GM19193 (cell line): ENCODE results near the gene FRMD4A.

Experiments used
- POLR2A ChIP-seq: IDR thresholded peaks from 4 replicates; pipeline ENCODE4 v1.6.1; 2011; ENCODE audit not compliant: insufficient read depth, insufficient read length; ENCODE audit errors: extremely low read depth

FRMD4A gene

DNA sequence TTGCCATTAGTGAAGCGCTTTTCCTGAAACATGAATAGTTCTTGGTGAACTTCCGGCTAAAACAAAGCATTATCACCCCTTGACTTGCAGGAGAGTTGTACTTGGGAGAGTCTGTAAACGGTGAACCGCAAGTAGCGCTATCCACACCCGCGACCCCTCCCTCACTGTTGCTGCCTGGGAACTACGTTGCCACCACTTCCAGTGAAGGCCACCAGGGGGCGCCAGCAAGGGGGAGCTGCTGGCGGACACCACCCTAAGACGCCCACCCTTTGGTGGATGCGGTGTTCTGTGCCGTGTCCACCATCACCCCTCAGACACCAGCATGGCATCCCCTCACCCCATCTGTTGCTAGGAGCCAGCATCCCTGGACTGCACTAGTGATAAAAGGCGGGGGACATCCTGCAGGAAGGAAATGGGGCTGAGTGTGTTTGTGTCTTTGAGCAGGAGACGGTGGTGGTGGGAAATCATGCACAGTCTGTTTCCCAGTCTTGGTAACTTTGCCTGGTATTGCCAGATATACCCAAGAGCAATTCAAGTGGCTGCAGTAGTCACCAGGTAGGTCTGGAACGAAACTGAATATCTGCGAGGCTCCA is 298.2 kb downstream of the FRMD4A start:
- TF ChIP-seq POLR2A = no peak

DNA sequence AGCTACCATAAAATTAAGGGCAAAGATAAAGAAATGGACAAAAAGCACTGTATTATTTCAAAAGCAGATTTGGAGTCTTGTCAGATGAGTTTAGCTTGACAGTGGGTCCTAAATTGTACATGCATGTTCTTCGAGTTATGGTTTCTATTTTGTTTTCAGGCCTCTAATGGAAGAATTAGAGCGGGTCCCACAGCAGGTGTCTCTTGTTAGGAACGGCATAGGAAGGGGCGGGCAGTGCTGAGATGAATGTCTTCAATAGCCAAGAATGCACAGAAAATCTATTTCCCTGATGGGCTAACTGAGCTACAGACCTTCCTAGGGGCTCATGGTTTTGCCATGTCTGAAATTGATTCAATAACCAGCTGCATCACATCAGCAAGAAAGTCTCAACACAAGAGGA is 304.4 kb downstream of the FRMD4A start:
- TF ChIP-seq POLR2A = no peak

DNA sequence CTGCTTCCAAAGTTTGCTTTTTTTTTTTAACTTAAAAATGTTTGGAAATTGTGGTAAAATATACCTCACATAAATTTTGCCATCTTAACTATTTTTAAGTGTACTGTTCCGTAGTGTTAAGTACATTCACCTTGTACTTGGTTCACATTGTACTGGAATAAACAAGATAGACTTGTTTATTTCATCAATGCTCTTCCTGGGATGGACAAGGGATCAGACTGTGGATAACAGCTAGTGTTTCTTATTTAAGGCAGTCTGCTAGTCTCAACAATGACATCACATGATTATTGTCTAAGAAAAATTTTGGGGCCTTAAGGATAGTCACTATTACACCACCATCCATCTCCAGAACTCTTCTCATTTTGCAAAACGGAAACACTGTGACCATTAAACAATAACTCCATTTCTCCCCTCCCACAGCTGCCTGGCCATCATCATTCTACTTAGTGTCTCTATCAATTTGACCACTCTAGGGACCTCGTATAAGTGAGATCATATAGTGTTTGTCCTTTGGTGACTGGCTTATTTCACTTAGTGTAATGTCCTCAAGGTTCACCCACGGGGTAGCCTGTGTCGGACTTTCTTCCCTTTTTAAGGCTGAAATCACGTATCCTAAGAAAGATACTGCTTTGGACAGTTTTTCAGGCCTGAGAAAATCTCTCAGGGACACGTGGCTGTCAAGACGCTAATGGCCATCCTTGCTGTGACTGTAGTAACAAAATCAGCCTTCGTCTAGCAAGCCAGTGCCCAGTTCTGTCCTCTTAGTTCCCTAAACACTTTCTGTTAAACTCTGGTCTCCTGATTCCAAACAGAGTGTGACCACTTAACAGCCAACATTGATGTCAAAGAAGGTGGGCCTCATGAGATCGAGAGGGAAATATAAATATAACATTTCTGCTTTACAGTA is 305.2 kb downstream of the FRMD4A start:
- TF ChIP-seq POLR2A = no peak

DNA sequence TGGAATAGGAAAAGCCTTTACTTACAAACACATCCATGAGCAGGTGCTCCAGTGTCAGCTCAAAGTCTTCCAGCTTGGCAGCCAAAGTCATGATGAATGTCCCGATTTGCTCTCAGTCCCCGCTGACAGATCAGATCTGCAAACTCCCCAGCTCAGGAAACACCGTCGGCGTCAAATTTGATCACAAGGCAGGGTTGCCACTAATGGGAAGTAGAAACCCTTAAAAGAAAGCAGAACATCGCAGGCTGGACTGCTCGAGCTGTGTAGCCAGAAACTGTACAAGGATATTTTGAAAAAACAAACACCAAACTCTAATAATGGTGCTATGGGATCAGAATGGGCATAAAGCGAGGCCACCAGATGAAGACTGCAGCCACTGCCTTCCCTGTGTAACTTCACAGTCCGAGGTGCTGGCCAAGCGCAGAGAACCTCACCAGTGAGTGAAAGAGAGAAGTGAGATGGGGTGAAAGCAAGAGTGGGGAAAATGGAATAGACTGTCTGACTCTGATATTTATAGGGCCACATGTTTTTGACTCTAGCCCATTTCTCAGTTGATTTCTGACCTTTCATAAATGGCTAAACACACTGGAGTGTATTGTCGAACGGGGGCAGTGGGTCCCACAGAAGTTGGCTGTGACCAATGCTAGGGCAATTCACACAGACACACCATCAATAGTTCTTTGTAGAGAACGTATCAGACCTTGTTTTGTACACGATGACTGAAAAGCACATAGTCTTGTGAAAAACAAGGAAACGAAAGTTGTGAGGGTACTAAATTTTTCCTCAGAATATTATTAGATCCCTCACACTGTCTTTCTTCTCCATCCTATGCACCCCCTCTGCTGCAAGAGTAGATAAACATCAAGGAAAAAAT is 306.2 kb downstream of the FRMD4A start:
- TF ChIP-seq POLR2A = no peak

DNA sequence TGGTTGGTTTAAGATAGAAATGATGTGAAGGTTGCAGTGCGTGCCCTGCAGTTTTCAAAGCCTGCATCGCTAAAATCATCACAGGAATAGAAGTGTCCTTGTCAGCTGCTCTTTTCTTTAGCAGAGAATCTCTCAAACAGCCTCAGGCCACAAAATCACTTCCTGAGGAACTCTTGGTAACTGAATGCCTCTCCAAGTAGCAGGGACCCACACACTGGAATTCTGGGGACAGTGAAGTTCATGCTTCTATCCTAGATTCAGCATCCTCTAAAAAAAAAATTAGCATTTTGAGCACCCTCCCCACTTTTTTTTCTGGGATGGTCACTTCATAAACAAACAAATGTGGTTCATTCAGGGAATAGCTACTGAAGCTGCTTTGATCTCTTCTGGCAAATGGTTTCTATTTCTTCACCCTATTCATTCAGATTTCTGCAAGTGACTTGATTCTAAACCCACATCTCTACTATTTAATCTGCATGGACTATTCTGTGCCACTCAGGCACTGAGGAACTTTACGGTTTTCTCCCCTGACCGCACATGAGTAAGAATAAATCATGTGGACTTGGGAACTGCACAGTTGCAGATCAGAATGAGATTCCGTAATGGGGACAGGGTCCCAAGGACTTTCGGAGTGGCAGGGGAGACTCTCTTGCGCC is 306.9 kb downstream of the FRMD4A start:
- TF ChIP-seq POLR2A = no peak

DNA sequence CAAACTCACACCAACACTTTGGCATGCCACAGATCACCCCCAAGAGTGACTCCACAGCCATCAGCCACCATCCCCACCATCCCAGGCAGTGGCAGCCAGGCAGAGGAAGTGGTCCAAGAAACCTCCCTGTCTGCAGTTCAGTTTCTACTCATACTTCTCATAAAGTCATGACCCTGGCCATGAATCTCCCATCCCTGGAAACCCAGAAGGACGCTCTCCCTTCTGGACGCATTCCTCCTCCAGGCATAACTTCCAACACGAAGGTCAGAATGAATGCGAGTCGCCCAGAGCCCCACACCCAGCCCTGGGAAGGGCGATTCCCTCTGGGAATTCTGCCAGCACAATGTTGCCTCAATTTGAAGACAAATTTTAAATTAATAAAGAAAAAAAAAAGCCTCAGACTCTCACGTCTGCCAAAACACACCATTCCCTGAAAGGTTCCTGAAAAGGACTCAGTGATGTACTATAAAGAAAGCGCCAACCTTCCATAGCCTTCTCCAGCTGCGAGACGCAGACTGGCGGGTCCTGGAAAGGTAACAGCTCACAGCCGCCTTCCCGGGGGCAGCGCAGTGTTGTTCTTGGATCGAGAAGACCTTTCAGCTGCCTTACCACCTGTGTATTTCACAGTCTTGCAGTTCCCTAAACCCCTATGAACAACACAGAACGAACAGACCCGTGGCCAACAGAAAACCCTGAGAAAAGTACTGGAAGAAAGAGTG is 307.6 kb downstream of the FRMD4A start:
- no peak for TF ChIP-seq POLR2A

DNA sequence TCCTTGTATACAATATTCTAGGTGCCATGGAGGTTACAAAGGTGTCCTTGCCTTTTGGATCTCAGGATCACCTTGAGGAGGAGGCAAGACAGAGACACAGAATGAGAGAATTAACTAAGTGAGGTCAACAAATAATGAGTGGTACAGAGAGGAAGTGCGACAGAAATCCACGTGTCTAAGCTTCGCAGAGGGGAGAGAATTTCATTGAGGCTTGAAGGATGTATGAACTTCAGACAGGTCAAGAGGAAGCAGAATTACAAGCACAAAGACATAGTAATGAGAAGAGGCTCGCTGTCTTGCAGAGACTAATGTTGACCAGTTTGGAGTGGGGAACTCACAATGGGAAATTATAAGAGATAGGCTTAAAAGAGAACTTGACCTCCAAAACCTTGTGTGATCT is 308.7 kb downstream of the FRMD4A start:
- TF ChIP-seq POLR2A = no peak

DNA sequence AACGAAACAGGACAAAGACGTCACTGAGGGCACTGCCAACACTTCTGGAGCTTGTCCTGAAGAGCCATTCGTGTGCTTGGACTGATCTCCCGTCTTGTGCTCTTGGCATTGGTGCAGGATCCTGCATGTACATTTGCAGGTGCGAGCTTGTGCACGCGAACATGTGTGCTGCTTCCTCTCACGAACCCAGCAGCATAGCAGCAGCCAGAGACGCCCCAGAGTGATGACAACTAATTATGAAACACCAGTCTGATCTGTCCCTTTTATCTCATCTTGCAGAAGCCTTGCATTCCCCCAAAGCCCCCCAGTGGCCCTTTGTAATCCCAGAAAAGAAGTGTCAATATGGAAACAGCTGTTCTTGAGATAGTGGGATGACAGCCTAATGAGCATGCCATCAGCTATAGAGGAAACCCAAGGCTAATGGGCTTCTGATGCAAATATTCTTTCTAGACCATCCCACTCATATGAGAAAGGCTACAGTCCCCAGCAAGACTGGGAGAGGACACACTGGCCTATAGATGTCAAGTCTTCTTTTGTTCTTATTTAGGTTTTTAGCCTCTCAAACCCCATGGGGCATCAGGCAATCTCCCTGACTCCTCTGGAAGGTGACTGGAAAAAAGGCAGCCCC is 310.6 kb downstream of the FRMD4A start:
- TF ChIP-seq POLR2A = no peak

DNA sequence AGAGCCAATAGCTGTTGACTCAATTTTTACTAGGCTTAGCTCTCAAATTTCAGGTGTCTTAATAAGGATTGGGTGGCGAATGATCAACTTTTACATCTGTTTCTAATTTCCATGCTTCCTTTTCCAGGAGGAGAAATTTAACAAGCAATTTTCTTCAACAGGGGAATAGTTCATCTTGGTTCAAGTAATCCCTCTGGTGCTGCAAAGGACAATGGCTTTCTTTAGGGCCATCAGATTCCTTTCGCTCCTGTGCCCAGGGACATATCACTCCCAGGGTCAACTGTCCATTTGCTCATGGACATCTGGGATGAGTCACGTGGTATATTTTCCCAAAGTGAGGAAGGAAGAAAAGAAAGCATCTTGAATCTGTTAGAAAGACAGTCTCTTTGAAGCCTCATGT is 313.3 kb downstream of the FRMD4A start:
- no peak for TF ChIP-seq POLR2A

DNA sequence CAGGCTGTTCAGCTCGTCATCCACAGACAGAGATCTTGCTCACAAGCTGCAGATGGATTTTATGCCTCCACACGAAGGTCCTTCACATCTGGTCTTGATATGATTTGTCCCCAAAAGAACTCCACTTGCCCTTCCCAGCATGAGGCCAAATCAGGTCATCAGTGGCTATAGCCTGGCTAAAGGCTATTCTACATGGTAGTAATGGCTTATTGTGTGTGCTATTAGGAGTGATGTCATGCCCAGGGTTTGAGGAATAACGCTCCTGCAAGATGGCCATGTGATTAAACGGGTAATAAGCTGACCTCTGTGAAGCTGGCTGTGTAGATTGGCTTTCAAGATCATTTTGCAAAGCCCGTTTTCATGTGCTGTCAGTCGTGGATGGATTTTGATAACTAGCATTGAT is 313.8 kb downstream of the FRMD4A start:
- TF ChIP-seq POLR2A = no peak

DNA sequence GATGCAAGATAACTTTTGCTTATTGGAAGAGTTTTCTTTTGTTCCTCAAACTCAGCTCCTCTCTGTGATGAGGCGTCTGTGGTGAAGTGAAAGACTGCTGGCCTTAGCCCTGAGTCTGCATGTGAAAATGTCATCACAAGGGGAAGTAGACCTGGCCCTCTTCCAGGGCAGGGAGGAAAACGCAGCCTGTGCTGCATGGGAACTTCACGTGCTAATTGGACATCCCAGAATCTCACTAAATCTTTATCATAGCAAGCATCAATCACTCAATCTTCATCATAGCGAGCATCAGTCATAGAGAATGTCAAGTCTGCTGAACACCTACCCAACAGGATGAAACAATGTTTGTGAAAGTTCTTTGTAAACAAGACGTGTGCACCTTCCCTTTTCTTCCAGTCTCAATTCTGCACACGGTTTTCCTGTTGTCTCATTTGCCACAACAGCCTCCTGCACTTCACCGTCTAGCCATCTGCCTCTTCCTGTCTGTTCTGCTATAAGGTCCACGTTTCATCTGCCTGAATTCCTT is 314.6 kb downstream of the FRMD4A start:
- no peak for TF ChIP-seq POLR2A

DNA sequence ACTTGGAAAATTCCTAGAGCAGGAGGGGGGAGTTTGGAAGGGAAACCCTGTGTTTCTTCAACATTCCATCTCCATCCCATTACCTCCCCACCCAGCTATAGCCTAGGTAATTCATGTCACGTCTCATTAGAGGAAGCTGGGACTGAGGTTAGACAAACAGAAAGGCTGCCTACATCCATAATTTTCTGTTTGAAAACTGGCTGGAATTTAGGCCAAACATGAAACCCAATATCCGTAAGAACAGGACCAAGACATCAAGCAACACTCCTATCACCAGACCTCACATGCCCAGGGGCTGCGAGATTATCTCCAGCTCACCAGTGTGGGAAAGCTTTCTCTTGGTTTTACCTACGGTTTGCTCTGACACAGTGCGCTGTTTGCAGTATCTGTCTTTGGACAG is 316.3 kb downstream of the FRMD4A start:
- no peak for TF ChIP-seq POLR2A

DNA sequence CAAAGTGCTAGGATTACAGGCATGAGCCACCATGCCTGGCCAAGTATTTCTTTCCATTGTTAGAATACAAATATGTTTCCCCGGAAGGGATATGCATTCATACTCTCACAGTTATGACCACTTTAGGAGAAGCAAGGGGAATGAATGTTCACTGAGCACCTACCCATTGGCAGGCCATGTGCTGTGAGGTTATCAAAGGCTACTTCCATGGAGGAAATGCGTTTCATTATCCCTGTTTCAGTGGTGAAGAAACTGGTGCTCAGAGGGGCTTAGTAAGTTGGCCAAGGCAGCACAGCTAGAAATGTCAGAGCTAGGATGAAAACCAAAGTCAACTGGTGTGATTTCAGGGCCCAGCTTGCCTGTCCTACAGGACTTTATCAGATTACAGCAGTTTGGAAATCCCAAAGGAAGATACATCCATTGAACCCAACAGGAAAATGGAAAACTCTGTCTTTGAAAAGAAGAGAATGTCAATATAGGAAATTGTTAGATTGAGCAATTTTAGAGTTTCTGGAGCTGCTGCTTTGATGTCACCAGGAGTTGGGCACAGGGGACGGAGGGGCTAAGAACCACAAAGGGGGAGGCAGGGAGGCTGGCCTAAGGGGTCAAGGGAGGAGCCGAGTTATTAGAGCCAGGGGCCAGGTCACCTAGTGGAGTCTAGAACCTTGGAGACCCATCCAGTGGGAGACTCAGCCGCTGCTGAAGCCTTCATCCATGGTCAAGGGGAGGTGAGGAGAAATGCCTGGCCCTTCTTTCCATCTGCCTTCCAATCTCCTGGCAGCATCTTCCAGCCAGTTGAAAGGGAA is 319.8 kb downstream of the FRMD4A start:
- TF ChIP-seq POLR2A = no peak
